Activated CD8-positive, alpha-beta memory T cell treated with anti-CD3 and anti-CD28 coated beads, Interleukin-2, amount 50 U/mL, for 1 hour (primary cell): Measurements from ENCODE around the gene STXBP3.
"Not testable (repeated sequence)": the region's sequence is repeated elsewhere in the genome, so short reads cannot be mapped to it uniquely, and the experiment has no call there.

ENCODE experiments used
- DNase-seq: peaks from one replicate; pipeline ENCODE4 v3.0.0-alpha.2; 2020; ENCODE audit errors: extremely low read depth

STXBP3 gene, protein sequence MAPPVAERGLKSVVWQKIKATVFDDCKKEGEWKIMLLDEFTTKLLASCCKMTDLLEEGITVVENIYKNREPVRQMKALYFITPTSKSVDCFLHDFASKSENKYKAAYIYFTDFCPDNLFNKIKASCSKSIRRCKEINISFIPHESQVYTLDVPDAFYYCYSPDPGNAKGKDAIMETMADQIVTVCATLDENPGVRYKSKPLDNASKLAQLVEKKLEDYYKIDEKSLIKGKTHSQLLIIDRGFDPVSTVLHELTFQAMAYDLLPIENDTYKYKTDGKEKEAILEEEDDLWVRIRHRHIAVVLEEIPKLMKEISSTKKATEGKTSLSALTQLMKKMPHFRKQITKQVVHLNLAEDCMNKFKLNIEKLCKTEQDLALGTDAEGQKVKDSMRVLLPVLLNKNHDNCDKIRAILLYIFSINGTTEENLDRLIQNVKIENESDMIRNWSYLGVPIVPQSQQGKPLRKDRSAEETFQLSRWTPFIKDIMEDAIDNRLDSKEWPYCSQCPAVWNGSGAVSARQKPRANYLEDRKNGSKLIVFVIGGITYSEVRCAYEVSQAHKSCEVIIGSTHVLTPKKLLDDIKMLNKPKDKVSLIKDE

DNA sequence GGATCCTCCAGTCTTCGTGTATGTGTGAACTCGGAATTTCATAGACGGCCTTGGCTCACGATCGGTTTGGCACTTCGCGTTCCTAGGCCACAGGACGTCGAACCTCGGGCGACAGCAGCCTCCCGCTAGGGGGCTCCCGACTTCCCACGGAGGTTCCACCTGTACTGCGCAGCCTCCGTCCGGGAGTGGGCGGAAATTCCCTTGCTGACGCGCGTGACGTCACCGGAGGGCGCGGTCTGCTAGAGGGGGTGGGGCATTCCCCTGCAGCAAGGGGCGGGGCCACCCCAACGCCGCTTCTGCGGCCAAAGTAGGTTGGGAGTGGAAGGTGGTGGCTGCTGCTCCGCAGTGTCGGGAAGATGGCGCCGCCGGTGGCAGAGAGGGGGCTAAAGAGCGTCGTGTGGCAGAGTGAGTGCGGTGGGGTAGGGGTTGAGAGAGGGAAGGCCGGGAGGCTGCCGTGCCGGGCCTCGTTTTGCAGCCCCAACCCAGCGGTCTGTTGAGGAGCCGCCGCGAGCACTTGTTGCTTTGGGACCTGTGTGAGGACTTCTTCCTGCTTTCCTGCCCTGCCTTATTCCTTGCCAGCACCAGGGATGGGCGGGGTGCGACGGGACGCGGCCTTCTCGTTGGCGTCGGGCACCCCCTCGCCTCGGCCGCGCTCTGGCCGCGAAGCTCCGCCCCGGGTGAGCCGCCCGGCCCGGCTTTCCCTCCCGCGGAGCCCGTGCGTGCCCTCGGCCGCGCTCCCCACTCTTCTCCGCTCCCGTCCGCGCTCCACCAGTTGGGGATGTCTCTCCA lies at the start of gene STXBP3:
Gene STXBP3, plus strand, starts transcription at position 293 of the 789 bp plus-strand sequence. Its CDS starts 64 bp downstream, at position 357.
- DNase-seq, result peak; percentile 99

DNA sequence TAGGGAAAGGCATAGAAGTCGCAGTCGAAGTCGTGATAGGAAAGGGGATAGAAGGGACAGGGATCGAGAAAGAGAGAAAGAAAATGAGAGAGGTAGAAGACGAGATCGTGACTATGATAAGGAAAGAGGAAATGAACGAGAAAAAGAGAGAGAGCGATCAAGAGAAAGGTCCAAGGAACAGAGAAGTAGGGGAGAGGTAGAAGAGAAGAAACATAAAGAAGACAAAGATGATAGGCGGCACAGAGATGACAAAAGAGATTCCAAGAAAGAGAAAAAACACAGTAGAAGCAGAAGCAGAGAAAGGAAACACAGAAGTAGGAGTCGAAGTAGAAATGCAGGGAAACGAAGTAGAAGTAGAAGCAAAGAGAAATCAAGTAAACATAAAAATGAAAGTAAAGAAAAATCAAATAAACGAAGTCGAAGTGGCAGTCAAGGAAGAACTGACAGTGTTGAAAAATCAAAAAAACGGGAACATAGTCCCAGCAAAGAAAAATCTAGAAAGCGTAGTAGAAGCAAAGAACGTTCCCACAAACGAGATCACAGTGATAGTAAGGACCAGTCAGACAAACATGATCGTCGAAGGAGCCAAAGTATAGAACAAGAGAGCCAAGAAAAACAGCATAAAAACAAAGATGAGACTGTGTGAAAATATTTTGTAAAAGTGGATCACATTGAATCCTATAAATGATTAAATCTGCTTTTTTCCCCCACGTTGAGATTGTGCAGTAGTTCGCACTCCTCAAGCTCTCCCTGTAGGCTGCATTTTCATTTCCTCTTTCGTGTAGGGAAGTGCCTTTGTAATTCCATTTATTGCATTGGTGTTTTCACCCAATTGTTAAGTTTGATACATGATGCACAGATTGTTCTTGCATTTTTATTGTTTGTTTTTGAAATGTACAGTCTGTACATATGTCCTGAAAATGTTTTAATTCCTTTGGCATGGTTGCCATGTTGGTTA lies 46.8 kb upstream of the STXBP3 start:
- no peak for DNase-seq

DNA sequence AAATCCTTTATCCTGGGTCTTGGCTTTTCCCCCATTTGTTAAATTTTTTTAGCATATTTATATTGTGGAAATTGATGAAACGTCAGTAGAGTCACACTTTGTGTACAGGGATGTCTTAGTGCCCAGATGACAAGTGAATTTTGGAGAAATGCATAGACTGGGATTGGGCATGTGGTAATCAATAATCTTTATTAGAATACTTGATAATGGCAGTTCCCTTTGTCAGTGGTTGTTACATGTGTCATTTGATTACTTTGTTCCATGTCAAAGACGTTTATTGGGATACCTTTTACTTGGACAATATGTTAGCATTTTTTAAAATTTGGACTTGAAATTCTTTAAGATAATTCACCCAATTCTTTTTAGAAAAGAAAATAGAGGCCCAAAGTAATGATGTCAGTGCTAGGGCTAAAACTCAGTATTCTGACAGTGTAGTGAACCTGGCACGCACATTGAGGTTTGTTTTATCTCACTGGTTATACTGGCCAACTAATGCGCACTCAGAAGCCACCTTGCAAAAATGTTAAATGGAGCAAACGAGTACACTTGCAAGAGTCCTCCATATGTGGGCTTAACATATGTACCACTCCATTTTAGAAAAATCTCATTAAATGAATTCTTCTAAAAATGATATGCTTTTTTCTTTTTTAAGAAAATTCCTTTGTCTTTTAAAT lies 45.2 kb upstream of the STXBP3 start:
- no peak for DNase-seq

DNA sequence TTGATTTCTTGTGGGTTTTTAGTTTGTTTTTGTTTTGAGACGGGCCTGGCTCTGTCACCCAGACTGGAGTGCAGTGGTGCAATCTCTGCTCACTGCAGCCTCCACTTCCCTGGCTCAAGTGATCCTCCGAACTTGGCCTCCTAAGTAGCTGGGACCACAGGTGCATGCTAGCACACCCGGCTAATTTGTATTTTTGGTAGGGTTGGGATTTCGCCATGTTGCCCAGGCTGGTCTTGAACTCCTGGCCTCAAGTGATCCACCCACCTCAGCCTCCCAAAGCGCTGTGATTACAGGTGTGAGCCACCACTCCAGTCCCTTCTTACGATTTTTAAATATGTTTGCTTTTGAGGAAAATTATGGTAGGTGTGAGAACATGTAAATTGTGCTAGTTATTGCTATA lies 44.4 kb upstream of the STXBP3 start:
- DNase-seq, result not testable (repeated sequence)

DNA sequence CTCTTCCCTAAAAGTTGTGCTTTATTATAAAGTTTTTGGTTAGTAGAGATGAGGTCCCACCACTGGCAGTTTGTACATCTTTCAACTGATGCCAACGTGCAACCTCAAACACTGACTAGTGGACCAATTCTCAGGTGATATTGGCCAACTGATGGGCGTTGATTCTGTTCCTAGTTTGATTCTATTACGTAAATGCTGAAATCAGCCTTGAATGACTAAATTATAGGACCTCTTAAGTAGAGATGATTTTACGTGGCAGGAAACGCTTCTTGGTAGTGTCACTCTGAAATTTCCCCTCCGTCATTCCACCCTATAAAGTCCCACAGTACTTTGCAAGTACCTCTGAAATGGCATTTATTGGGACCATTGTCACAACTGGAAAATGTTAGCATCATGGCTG lies 42.5 kb upstream of the STXBP3 start:
- DNase-seq, result no peak

DNA sequence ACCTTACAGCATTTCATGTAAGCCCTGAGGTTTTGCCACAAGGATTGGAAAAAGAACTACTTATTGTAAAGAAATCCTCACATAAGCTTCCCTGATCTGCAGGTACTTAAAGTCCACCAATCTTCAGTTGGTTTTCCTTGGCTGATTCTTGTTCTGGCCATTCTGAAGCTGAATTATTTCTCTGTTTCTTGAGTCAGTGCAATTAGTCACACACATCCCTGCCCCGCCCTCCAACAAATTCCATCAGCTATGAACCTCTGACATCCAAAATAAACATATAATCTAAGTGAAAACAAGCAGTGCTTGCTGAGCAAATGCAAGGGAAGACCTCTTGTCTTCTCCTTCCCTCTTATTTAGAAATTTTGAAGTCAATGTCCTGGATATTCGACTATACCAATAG lies 42.0 kb upstream of the STXBP3 start:
- no peak for DNase-seq

DNA sequence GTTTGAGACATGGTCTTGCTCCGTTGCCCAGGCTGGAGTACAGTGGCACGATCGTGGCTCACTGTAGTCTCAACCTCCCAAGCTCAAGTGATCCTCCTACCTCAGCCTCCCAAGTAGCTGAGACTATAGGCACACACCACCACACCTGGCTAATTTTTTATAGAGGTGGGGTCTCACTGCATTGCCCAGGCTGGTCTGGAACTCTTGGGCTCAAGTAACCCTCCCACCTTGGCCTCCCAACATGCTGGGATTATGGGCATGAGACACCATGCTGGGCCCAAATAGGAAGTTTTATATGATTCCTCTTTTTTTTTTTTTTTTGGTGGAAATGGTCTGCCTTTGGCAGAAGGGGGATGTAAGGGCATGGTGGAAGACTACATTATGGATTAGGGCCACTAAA lies 39.8 kb upstream of the STXBP3 start:
- DNase-seq, result no peak

DNA sequence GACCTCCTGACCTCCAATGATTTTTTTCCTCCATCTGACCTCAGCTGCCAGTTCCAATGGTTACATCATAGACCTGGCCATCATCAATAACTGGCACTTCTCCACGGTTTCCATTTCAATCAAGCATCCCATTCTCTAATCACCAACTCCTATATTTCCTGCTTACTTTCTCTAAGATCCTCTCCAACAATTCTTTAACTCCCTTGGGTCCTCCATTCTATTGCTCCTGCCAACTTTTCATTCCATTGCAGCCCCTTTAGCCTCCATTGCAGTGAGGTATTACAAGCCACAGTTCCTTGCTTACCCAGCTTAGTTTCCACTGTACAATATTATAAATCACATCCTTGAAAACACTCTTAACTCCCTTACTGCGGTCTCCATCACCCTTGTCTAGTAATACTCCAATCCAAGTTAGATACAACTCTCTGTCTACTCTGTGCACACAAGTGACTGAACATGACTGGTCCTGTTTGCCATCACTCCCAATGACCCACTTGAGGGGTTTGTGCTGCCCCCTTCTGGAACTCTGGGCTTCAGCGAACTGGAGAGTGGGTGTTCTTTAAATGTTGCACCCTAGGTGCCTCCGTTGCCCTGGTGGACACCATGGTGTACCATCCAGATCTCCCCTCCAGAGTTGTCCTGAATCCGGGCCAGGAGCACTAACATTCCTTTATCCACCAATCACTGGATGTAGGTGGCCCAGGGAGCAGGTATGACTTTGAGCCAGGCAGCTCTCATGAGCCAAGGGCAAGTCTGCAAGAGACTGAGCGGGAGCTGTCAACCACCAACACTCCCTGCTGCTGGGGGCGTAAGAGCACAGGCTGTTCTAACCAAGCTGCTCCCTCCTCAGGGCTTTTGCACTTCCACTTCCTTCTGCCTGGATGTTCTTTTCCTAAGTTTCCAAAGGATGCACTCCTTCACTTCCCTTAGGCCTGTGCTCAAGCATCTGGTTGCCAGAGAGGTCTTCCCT lies 37.5 kb upstream of the STXBP3 start:
- DNase-seq, result peak; percentile 34

DNA sequence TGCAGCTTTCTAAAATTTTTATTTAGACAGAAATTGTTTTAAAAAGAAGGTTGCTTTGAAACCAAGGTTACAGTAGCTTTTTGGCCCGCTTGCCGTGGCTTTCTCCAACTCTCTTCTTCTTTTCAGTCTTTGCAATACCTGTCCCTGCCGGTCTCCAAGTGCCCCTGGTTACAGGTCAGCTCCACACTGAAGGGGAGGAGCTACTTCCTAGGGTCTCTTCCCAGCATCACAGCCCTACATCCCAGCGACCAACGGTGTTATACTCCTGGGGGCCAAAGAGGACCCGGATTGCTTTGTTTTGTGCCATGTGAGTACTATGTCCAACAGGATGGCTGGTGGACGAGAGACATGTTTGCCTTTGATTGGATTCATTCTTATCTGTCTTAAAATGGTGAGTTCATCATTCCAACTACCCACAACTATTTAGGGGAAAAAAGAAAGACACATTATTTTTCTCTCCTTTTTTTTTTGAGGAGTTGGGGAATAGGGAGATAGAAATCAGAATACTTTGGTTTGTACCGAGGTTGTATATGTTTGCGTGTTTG lies 33.8 kb upstream of the STXBP3 start, which contains the start of gene FNDC7:
Gene FNDC7, plus strand, starts transcription at position 303 of the 545 bp plus-strand sequence. Its CDS starts 26 bp downstream, at position 329.
- no peak for DNase-seq

DNA sequence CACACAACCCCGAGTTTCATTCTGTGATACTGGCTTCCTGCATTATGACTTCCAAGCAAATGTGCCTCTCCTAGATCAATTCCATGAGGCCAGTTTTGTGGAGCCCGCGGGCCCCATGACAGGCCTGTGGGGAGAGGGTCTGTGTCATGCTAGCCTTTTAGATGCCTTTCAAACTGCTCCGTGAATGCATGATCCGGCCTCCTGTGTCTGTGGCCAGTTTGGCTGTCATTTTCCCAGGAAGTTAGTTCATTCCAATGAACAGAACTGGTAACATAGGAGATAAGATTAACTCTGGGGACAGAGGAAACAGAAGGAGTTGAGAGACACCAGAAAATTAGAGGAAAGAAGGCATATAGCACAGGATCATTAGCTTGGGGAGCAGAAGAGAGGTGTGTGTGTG lies 30.5 kb upstream of the STXBP3 start:
- no peak for DNase-seq

DNA sequence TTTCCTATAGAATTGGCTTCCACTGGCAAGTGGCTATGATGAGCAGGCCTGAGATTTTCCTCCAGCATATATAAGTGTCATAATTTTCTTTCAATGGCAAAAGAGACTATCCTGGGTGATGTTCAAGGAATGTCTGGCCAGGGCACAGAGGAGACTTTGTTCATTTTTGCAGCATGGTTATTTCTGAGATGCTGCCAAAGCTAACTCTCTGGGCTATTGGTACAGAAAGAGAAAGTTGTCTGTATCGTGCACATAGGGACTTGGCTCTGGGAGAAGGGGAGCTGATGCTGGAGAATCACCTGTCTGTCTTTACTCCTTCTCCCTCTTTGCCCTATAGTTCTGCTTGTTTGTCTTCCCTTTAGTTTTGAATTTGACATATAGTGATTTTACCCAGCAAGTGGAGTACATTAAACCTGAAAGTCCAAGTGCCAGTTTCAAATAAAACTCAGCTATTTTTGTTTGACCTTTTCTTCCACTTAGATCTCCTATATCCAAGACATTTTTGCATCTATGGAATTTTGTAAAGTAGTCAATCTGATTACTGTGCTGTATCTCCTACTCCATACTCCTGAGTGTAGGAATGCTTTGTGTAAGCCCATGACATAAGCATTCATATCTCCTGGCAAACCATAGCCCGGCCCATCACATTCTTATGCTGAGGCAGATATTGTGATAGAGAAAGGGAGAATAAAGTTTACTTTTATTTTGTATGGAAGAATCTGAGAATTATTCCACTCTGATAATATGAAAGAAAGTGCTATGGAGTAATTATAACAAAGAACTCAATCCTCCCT lies 29.8 kb upstream of the STXBP3 start:
- no peak for DNase-seq

DNA sequence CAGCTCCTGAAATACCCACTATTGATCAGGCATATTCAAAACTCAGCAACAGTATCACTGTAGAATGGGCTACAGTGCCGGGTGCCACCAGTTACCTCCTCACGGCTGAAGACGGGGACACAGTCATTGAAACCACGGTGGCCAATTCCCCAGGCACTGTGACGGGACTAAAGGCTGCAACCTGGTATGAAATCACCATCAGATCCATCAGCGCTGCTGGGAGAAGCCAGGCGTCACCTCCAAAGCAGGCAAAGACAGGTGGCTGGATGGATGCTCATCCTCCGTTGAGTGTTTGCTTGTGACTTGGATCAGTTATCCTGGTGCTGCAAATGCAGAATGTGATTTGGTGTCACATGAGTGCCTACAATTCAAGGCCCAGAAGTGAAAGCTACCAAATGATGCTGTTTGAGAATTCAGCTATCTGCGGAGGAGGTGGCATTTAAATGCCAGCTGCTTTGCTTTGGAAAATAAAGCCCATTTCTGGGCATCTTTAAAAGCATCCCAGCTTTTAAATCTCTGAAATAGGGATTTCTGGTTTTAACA lies 28.6 kb upstream of the STXBP3 start:
- no peak for DNase-seq

DNA sequence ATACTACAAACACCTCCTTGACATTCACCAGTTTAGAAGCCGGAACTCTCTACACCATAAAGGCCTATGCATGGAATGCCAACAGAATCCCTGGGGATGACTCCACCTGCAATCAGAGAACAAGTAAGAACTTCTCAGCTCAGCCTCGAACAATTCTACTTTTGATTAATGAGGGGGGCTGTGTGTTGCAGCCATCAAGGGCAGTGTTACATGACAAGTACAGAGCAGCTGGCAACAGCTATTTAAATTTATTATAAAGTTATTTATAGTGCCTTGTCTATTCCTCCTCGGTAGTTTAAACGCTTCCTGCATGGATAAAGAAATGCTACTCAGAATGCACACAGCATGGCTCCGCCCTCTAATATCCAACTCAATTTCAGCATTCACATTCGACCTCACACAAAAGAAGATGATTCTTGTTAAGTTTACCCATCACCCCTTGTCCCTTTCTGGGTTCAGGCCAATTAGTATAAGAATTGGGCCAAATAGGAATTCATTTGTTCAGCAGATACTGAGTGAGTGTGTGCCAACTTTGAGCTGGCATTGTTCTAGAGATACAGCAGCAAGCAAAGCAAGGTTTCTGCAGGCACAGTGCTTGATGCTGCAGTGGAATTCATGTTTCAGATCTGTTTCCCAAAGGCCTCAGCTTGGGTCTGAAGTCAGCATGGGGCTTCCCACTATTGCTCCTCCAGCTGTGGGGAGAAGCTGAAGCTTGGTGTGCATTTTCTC lies 27.4 kb upstream of the STXBP3 start:
- no peak for DNase-seq

DNA sequence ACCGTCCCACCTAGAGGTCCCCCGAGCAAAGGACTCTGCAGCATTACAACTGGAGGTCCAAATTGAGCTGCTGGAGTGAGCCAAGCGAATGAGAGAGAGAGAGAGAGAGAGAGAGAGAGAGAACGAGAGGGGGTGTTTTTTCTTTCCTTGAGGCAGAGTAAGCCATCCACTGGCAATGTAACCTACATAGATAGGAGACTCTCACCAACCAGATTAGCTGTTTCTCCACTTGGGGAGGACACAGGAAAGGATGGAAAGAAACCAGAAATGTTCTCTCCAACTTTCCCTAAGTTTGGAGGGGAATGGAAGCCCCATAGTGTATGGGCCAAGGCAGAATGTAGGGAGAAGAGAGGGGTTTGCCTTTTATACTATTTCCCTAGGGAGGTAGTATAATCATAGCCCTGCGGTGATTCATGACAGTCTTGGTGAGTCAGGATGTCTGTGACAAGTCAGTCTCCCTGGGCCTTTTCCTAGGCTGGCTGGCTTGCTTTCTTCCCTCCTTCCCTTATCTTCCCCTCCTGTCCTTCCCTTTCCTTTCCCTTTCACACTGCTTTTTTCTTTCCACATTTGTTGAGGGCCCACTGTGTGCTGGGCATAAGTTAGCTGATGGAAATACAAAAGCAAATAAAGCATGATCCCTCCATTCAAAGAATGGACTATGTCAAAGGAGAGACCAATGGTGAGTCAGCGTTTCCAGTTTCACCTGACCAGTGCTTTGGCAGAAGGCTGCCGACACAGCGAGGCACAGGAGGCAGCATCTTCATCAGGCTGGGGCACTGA lies 26.6 kb upstream of the STXBP3 start:
- DNase-seq, result no peak

DNA sequence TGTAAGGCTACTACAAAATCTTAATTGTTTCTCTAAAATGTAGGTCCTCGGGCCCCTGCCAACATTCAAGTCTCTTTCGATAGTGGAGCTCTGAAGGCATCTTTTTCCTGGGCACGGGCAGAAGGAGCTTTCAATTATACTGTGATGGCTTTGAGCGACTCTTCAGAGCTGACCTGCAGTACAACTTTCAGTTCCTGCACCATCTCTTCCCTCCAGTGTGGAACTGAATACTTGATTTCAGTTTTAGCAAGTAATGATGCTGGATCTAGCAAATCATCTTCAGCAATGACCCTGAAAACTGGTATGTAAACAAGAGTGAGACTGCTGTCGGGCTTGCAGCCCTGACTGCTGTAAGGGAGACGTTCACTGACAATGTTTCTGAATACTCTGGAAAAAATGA lies 24.2 kb upstream of the STXBP3 start:
- DNase-seq, result no peak

DNA sequence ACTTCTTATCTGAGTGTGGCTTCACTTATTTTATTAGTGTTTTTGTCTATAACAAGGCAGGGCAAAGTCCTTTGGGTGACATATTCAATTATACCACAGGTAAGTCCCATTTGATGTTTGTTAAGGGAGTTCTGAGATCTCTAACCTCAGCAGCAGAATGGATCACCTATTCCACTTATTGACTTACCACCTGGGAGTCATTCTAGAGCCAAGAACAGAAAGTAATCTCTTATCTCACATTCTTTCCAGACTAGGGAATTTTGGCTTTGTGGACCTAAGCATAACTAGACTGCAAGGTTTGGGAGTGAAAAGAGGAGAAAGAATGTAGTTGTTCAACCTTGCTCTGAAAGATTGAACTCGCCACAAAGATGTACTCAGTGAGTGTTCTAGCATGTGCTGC lies 20.6 kb upstream of the STXBP3 start:
- no peak for DNase-seq
